ENCODE measurements around the gene FBXO3.
"Not testable (repeated sequence)": the region's sequence is repeated elsewhere in the genome, so short reads cannot be mapped to it uniquely, and the experiment has no call there.

FBXO3 gene

GRCh38 chr11:33772300-33772699 lies 2.0 kb downstream of the FBXO3 start:
- DNase-seq, result no peak

GRCh38 chr11:33770236-33770635 lies 4.1 kb downstream of the FBXO3 start:
- DNase-seq, result no peak

GRCh38 chr11:33769542-33769941 lies 4.8 kb downstream of the FBXO3 start:
- no peak for DNase-seq

- no peak for DNase-seq
Observed at GRCh38 chr11:33767624-33768023, 6.7 kb downstream of the FBXO3 start.

- DNase-seq, result no peak
Observed at GRCh38 chr11:33766085-33766484, 8.2 kb downstream of the FBXO3 start.

GRCh38 chr11:33761471-33761870 lies 12.8 kb downstream of the FBXO3 start:
- no peak for DNase-seq

GRCh38 chr11:33753304-33753967 lies 20.9 kb downstream of the FBXO3 start:
- DNase-seq, result no peak

- DNase-seq, result no peak
Observed at GRCh38 chr11:33751878-33752277, 22.4 kb downstream of the FBXO3 start.

GRCh38 chr11:33747979-33748378 lies 26.3 kb downstream of the FBXO3 start:
- DNase-seq, result no peak

- DNase-seq, result no peak
Observed at GRCh38 chr11:33743291-33743690, 31.0 kb downstream of the FBXO3 start.

GRCh38 chr11:33742249-33742851 lies 32.0 kb downstream of the FBXO3 start:
- no peak for DNase-seq

- no peak for DNase-seq
Observed at GRCh38 chr11:33741806-33742205, 32.5 kb downstream of the FBXO3 start.

- DNase-seq, result no peak
Observed at GRCh38 chr11:33737362-33737821, 36.9 kb downstream of the FBXO3 start.

- DNase-seq, result peak; percentile 93
Observed at GRCh38 chr11:33736148-33736812, 38.0 kb downstream of the FBXO3 start, which contains the start of gene CD59. Gene CD59, minus strand, starts transcription at chr11:33736423. Its CDS starts 13,978 bp downstream, at chr11:33722445.

- no peak for DNase-seq
Observed at GRCh38 chr11:33735271-33736147, 38.8 kb downstream of the FBXO3 start.

GRCh38 chr11:33734441-33735270 lies 39.7 kb downstream of the FBXO3 start:
- DNase-seq, result no peak

- no peak for DNase-seq
Observed at GRCh38 chr11:33733980-33734379, 40.3 kb downstream of the FBXO3 start.

- no peak for DNase-seq
Observed at GRCh38 chr11:33731723-33732531, 42.4 kb downstream of the FBXO3 start.

GRCh38 chr11:33730716-33731115 lies 43.6 kb downstream of the FBXO3 start:
- no peak for DNase-seq

- not testable (repeated sequence) for DNase-seq
Observed at GRCh38 chr11:33729072-33729664, 45.2 kb downstream of the FBXO3 start.

- DNase-seq, result not testable (repeated sequence)
Observed at GRCh38 chr11:33727539-33727938, 46.8 kb downstream of the FBXO3 start.

Data from amniotic stem cell (primary cell).